Endometrial microvascular endothelial cells (primary cell): ENCODE results near the gene SH3BP5. TPM values are rescaled to one million over a fixed set of nuclear protein-coding genes. Genes with fewer than 3 reads are reported as not detected.
"Not testable (repeated sequence)": the region's sequence is repeated elsewhere in the genome, so short reads cannot be mapped to it uniquely, and the experiment has no call there.

Source experiments
- in situ Hi-C: cut with HindIII; loops from 2 replicates; pipeline ENCODE4 v1.10.0; 2017; ENCODE audit warnings: low sequenced_read_pairs, low pct_unique_long_range_greater_than_20kb; ENCODE audit errors: inconsistent ontology term
- total RNA-seq: library from RNA; depleted of rRNA; stranded (reverse); fragments of >200 nt; gene quantifications from one replicate; pipeline ENCODE4 v1.2.3, GENCODE V29; 2015; ENCODE audit errors: inconsistent ontology term

The SH3BP5 gene, protein sequence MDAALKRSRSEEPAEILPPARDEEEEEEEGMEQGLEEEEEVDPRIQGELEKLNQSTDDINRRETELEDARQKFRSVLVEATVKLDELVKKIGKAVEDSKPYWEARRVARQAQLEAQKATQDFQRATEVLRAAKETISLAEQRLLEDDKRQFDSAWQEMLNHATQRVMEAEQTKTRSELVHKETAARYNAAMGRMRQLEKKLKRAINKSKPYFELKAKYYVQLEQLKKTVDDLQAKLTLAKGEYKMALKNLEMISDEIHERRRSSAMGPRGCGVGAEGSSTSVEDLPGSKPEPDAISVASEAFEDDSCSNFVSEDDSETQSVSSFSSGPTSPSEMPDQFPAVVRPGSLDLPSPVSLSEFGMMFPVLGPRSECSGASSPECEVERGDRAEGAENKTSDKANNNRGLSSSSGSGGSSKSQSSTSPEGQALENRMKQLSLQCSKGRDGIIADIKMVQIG
- total RNA-seq, result 93.6 TPM

DNA sequence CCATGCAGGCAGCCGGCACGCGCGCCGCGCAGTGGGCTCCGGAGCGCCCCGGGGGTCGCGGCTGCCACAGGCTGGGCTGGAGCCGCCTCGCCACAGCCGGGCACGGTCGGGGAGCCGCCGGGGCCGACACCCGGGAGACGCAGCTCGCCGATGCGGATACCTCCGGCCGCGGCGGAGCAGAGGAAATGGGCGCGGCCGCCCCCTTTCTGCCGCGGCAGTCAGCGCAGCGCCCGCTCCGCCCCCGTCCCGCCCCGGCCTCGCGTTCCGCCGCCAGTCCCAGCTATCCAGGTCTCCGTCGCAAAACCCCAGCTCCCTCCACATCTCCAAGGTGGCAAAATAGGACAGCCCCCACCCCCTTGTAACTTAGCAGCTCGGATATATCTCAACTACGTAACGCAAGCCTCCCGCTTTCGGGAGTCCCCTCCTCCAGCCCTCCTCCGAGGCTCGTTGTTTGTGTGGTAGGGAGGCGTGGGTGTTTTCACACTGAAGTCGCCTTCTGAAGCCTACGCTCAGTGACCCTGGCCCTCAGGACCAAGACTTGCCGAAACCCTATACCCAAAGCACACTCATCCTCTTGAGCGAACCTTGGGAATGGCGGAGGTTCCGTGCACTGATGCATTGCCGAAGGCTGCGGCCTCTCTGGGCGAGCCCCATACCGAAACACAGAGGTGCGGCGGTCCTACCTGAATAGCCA is at the start of gene SH3BP5:
TSS of gene SH3BP5 (minus strand) at position 182 of the 694 bp plus-strand sequence. CDS start at position 4, 178 bp downstream.
- in situ Hi-C loops, result no loop called here

DNA sequence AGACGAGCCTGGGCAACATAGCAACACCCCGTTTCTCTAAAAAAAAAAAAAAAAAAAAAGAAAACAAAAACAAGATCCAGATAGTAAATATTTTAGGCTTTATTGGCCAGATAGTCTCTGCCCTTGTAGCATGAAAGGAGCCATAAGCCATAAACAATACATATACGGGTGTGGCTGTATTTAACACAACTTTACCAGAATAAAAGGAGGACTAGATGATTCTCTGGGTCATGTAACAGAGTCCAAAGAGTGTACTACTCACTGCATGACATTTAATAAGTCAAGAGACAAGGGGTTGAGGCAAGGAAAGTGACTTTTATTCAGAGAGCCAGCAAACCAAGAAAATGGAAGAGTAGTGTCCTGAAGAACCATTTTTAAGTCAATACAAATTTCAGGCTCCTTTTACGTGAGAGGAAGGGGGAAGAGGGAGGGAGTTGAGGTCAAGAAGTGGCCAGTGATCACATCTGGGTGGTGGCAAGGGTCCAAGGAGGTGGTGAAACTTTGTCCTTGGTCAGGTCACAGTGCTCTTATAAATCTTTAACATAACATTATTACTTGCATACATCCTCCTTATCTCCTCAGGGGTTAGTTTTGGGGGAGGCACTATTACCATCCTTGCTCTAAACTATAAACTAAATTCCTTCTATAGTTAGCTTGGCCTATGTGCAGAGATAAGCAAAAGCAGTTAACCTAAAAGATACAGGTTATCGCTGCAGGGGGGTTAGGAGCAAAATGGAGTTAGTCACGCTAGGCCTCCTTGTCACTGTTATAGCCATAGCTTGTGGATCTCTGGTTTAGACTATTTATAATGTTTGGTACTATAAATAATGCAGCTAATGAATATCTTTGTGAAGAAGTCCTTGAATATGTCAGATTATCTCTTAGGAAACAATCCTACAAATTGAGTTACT is 48.8 kb upstream of the SH3BP5 start:
- in situ Hi-C loops, result no loop called here

DNA sequence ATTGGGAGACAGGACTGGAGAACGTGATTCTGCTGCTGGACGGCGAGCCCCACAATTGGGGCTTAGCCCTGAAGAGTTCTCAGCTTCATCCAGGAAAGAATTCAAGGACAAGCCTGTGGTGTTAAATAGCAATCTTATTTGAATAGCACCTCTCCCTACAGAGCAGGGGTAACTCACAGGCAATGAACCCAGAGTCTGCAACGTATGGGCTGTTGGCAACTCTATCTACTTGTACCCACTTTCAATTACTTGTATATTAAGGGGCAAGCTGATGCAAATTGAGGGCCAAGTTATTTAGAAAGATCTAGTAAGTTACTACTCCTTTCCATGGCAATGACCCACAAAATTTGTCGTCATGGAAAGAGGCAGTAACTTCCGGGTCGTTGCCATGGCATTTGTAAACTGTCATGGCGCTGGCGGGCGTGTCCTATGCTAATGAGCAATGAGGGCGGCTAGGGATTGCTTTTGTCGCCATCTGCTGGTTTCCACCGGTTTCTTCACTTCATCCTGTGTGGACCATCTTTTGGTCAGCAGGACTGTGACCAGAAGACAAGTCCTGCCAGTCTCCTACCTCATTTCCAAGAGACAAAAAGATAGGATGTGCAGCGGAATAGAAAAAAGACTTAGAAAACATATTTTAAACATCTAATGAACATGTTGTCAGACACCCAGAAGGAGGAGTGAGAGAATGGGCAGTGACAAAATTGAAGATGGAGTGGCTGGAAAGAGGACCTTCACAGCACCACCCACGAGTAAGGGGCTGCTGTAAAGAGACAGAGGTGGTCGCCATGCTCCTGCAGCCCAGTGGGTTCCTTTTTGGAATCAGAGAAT is 45.8 kb upstream of the SH3BP5 start:
- in situ Hi-C loops, result no loop called here

DNA sequence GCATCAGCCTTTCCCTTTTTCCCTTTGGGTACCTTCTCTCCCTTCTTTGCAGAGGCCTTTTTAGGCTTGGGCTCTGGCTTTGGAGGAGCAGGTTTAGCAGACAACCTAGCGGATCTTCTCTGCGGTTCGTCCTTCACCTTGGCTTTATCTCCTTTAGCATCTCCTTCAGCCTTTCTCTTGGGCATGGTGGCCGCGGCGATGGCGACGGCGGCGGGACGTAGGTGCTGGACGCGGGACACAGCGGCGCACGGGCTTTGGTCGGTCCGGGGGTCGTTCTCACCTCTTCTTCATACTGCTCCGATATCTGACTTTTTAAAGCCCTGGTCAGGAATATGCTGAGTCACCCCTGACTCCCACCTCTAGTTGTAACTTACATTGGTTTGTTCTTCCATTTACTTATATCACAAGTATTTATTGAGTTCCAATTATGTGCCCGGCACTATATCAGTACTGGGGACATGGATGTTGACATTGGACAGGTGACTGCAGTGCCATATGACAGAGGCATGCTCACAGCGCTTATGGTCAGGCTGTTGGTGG is 43.1 kb upstream of the SH3BP5 start:
- in situ Hi-C loops, result no loop called here

DNA sequence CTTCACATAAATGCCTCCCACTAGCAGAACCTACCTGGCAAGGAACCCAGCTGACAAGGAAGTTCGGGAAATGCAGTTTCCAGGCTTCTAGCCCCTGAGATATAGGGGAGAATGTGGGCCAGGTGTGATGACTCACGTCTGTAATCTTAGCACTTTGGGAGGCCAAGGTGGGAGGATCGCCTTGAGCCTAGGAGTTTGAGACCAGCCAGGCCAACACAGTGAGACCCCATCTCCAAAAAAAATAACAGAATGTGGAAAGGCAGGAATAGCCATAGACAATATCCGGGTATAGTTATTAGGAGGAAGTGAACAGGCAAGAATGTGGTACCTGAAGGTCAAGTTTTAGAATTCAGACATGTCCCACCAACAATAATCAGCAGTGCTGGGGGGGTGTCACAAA is 40.5 kb upstream of the SH3BP5 start:
- in situ Hi-C loops, result no loop called here

DNA sequence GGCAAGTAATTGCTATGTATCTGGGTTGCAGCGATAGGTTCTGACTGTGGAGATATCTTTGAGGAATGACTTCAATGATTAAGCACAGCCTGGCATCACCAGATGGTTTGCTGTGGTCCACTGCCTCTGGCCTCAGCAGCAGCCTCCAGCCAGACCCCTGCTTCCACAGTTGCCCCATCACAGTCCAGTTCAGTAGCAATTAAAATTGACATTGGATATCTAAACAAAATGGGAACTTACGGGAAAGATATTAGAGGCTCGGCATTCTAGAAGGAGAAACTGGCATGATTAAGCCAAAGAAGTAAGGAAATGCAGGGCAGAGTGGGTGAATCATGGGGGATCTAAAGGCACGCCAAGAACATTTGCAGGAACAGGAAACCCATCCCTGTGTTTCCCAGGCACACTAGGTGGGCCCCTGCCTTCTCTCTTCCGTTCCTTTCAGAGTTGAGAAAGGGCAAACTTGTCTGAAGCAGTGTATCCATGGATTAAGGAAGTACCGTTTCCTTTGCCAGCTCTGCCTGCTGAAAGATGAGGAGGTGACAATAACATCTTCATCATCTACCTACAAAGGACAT is 36.3 kb upstream of the SH3BP5 start:
- in situ Hi-C loops, result no loop called here

DNA sequence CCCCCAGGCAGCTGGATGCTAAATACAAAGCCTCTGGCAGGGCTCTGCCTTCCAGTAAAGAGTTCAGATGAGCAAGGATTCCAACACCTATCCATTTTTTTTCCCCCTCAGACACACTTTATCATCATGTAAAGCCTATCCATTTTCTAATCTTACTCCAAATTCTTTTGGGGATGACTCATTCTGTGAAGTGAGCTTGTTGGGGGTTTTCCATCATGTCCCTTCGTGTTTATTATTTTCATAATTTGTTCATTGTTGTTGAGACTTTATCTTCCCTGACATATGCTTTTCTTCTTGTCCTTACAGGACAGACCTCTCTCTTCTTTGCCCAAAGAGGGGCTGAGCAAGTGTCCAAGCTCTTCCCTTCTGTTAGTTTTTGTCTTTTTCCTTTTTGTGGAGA is 34.7 kb upstream of the SH3BP5 start:
- in situ Hi-C loops, result no loop called here

DNA sequence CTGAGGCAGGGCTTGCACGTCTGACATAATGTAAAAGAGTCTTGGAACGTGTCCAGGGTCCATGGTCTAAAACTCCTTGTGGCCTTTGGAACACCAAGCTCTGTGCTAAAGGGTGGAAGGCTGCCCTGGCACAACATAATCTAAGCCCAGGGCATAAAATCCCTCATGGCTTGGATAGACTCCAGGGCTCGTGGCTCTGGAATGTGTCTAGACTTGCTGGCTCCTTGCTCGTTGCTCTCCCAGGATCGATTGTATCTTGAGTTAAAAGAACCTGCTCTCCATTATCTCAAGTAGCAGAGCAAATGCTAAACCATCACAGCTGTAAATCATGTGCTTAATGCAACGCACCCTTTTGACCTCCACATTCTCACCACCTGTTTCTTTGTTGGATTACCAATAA is 31.7 kb upstream of the SH3BP5 start:
- in situ Hi-C loops, result not testable (repeated sequence)

DNA sequence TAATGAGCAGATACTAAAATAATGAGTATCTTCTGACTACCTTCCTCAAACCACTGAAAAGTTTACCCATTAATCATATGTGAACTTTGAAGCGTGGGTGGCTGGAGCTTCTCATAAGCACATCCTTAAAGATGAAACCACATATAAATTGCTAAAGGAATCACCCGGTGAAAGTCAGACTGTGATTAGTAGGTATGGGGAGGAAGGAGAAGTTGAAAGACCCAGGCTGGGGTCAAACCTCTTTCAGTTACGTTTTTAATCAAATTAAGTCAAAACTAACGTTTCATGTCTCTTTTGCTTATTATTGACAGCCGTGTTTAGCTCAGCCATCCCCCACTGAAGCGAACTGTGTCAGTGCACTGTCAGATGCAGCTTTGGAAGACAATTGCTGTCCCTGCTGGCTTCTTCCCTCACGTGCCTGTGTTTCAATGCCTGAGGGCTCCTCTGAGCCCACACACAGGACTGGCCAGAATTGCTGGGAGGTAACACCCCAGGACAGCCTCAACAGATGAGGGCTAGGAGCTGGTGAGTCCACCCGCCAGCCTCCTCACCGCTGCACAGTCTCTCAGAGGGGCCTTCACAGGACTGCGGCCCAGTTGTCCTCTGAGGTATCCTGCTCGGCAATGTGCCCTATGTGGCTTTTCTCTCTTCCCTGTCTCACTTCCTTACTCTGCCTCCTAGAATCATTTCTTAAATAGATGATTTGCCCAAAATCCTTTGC is 29.3 kb upstream of the SH3BP5 start:
- in situ Hi-C loops, result no loop called here

DNA sequence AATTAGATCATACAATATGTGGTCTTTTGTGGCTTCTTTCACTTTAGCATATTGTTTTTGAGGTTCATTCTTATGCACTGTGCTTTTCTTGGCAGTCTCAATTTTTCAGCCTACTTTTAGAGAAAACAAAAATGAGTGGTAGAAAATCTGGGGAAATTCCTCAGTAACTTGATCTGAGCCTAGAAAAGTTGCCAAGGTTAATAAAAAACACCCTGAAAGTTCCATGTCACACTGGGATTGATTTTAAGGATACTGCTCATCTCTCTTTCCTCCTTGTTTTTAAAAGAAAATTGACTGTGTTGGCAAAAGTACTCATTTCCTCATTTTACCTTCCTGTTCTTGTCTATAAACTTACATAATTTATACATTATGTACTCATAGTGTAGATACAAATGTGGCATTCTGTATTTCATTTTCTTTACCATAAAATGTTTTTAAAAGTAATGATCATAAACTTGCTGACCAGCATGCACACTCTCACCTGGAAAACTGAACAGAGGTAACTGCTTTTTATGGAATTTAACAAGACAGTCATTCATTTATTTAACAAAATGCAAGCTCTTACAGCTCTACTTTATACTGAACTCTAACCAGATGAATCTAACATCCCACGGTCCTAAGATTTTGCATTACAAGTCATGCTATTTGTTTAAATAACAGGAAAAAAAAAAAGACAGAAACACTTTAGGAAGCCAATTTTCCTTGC is 28.6 kb upstream of the SH3BP5 start:
- in situ Hi-C loops, result no loop called here

DNA sequence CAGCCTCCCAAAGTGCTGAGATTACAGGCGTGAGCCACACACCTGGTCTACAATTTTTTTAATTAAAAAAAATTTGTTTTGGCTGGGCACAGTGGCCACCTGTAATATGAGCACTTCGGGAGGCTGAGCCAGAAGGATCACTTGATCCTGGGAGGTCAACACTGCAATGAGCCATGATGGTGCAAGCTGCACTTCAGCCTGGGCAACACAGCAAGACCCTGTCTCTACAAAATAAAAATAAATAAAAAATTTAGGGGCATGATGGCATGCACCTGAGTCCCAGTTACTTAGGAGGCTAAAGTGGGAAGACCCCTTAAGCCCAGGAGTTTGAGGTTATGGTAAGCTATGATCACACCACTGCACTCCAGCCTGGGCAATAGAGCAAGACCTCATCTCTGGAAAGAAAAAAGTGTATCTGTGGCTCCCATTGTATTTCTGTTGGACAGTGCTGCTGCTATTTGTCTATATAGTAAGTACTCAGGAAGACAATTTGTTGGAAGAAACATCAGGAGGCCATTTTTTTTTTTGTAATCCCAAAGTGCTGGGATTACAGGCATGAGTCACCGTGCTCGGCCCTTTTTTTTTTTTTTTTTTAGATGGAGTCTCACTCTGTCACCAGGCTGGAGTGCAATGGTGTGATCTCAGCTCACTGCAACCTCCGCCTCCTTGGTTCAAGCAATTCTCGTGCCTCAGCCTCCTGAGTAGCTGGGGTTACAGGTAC is 27.5 kb upstream of the SH3BP5 start:
- in situ Hi-C loops, result no loop called here

DNA sequence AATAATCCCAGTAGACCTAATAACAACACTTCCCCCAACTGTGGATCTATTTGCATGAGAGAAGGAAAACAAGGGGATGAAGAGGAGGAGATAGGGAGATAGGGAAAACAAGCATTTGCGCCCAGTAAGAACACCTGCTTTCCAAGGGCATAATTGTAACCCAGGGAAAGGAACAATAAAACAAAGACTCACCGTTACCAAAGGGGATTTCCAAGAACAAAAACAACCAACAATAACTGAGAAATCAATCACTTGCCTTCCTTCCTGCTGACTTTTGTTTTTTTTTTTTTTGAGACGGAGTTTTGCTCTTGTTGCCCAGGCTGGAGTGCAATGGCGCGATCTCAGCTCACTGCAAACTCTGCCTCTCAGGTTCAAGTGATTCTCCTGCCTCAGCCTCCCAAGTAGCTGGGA is 24.3 kb upstream of the SH3BP5 start:
- in situ Hi-C loops, result not testable (repeated sequence)

DNA sequence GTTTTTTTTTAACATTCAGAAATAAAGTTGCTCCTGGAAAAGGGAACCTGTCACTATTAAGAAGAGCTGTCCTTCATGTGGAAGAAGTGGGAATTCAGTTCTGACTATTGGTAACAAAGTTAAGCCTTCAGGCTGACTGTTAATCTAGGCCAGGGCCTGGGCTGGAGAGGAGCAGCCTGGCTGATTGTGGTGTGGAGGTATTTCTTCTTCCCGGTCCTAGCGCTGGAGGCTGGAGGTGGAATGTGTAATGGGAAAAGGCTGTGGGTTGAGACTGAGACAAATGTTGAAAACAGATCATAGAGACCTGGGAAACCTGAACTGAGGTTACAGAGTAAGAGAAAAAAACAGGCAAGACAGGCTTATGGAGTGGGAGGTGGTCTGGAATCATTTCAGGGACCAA is 23.8 kb upstream of the SH3BP5 start:
- in situ Hi-C loops, result no loop called here

DNA sequence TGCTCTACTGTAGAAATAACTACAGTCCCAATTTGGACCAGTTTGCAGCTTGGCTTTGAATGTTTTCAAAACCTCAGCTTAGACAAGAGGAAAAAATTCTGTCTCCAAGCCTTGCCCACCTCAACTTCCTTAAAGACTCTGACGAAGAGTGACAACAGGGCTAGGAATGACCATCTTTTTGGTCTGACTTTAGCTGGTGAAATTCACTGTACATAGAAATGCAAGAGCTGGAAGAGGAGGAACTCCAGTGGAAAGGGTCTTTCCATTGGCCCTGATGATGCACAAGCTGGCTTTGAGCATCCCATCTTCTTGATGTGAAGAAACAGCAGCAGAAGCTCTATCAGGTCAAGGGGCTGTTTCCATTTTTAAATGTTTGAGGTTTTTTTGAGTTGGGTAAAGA is 22.7 kb upstream of the SH3BP5 start:
- in situ Hi-C loops, result no loop called here

DNA sequence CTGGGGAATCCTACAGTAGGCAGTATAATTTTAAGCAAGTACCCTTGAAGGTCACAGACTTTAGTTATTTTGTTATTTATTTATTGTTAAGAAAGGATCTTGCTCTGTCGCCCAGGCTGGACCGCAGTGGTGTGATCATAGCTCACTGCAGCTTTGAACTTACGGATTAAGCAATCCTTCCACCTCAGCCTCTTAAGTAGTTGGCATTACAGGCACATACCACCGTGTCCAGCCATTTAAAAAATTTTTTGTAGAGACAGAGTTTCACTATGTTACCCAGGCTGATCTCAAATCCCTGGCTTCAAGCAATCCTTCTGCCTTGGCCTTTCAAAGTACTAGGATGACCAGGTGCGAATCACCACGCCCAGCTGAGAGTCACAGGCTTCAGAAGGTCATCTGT is 22.1 kb upstream of the SH3BP5 start:
- in situ Hi-C loops, result no loop called here

DNA sequence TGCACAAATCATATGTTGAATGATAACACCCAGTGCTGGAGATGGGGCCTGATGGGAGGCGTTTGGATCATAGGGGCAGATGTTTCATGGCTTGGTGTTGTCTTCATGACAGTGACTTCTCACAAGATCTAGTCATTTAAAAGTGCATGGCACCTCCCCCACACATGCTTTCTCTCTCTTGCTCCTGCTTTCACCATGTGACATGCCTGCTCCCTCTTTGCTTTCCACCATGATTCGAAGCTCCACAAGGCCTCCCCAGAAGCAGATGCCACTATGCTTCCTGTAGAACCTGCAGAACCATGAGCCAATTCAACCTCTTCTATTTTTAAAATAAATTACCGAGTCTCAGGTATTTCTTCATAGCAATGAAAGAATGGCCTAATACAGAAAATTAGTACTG is 17.8 kb upstream of the SH3BP5 start:
- in situ Hi-C loops, result no loop called here
